Body of pancreas (tissue), 4 donors: ENCODE data around the gene RSRC2. TPM values are rescaled to one million over a fixed set of nuclear protein-coding genes. Genes with fewer than 3 reads are reported as not detected.
A peak's percentile ranks its signal among the peaks of the same experiment; 100 is the strongest.

Source experiments
- ATAC-seq: fragments of 150-250 bp; one replicate; pipeline ENCODE4 v1.9.1; 2016
- DNase-seq, 4 donors: peaks; one replicate each; pipeline ENCODE4 v3.0.0-alpha.2; 2019
- H3K27ac ChIP-seq, 4 donors: fragments of 200-600 bp; sonication (generic); 1 replicate in 3 of 4; 2 replicates in 1 of 4; pipeline versions ENCODE4 v1.5.1 to v1.6.1; 2016 to 2019; ENCODE audit warnings: mild to moderate bottlenecking in 1 of 4, mixed read lengths in 1 of 4, moderate library complexity in 1 of 4
- H3K27me3 ChIP-seq, 2 donors: fragments of 200-600 bp; sonication (generic); one replicate each; pipeline ENCODE4 v1.6.0; 2016; ENCODE audit warnings: mild to moderate bottlenecking in 1 of 2
- H3K36me3 ChIP-seq, 2 donors: fragments of 200-600 bp; sonication (generic); replicated peaks in 1 of 2; 2 replicates each; pipeline ENCODE4 v1.5.1; 2016; ENCODE audit warnings: low read depth in 2 of 2; ENCODE audit not compliant: insufficient read depth in 1 of 2
- H3K4me1 ChIP-seq: fragments of 200-600 bp; sonication (generic); one replicate; pipeline ENCODE4 v1.6.0; 2016
- H3K4me3 ChIP-seq, 2 donors: fragments of 200-600 bp; sonication (generic); 1 replicate in 1 of 2; 2 replicates in 1 of 2; pipeline ENCODE4 v1.5.1; 2016 to 2019
- H3K9me3 ChIP-seq, 3 donors: fragments of 200-600 bp; sonication (generic); 1 replicate in 2 of 3; 2 replicates in 1 of 3; pipeline ENCODE4 v1.5.1; 2016
- POLR2A ChIP-seq, 3 donors: fragments of 450-650 bp; IDR thresholded peaks; one replicate each; pipeline ENCODE4 v1.6.1; 2016; ENCODE audit warnings: antibody characterized with exemption in 3 of 3, mild to moderate bottlenecking in 2 of 3
- WGBS, 2 donors: methylation state at CpG; one replicate each; pipeline ENCODE4 v1.1.5; 2017; 5-methylcytosine and 5-hydroxymethylcytosine counted together
- intact Hi-C: fragments of 100-400 bp; cut with DNase I; formaldehyde crosslinking; loops from one replicate; pipeline ENCODE4 v1.15.1; 2023
- total RNA-seq, 2 donors: library from RNA; depleted of rRNA; stranded (reverse); fragments of >200 nt; gene quantifications; one replicate each; pipeline ENCODE4 v1.1.0, GENCODE V29; 2016
- TF ChIP-seq, protein P1 (sequence below), 7 experiments: fragments of 450-650 bp in 4 of 7; fragments of 200-600 bp in 3 of 7; sonication (generic) in 3 of 7; IDR thresholded peaks; one replicate each; pipeline ENCODE4 v1.5.1; 2016 to 2019; ENCODE audit warnings: antibody characterized with exemption in 7 of 7

The RSRC2 gene
- total RNA-seq, 2 donors from 2014 or later = 50.8 to 113 TPM

DNA sequence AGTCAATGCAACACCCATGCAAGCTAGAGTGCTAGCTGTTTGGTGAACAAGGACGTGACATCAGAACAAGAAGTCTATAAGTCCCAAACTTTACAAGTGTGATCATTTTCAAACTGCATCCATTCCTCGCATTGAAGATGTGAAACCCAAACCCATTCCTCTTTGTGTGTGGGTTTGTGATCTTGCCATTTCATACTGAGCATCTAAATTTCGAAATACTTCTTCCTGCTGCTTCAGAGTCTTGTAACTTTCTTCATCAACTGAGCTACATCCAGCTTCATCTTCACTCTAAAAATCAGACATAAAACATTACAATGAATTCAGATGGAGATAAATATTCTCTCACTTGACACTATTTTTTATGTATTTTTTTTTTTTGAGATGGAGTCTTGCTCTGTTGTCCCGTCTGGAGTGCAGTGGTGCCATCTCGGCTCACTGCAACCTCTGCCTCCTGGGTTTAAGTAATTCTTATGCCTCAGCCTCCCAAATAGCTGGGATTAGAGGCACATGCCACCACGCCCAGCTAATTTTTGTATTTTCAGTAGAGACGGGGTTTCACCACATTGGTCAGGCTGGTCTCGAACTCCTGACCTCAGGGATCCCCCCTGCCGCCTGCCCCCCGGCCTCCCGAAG is 21.2 kb downstream of the RSRC2 start:
- no peak for DNase-seq
- intact Hi-C loops = no loop called here
- no peak overlapping the region for H3K27ac ChIP-seq
- H3K4me1 ChIP-seq = peaks cover 6% of the 10 kb centered on the region
- peaks cover 36 to 56% of the 10 kb centered on the region in 2 donors for H3K36me3 ChIP-seq
- WGBS, 2 donors = 80 to 86% methylated on average over 11 of the region's 11 CpGs
- no peaks in the 10 kb centered on the region for H3K9me3 ChIP-seq
- H3K27me3 ChIP-seq = no peaks in the 10 kb centered on the region
- TF ChIP-seq POLR2A (IDR thresholded peaks at IDR 0.05) = no peak
- TF ChIP-seq, protein P1, sequence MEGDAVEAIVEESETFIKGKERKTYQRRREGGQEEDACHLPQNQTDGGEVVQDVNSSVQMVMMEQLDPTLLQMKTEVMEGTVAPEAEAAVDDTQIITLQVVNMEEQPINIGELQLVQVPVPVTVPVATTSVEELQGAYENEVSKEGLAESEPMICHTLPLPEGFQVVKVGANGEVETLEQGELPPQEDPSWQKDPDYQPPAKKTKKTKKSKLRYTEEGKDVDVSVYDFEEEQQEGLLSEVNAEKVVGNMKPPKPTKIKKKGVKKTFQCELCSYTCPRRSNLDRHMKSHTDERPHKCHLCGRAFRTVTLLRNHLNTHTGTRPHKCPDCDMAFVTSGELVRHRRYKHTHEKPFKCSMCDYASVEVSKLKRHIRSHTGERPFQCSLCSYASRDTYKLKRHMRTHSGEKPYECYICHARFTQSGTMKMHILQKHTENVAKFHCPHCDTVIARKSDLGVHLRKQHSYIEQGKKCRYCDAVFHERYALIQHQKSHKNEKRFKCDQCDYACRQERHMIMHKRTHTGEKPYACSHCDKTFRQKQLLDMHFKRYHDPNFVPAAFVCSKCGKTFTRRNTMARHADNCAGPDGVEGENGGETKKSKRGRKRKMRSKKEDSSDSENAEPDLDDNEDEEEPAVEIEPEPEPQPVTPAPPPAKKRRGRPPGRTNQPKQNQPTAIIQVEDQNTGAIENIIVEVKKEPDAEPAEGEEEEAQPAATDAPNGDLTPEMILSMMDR (IDR thresholded peaks at IDR 0.05) = no peak
- no peak overlapping the region for H3K4me3 ChIP-seq
- no peak for ATAC-seq

- no peak for ATAC-seq
- no peak for DNase-seq
- peaks cover 13% of the 10 kb centered on the region for H3K4me1 ChIP-seq
- H3K4me3 ChIP-seq = no peak overlapping the region
- no peaks in the 10 kb centered on the region for H3K9me3 ChIP-seq
- 80 to 90% methylated on average over 6 of the region's 6 CpGs for WGBS, 2 donors
- H3K27ac ChIP-seq = no peak overlapping the region
- H3K27me3 ChIP-seq = no peaks in the 10 kb centered on the region
- TF ChIP-seq, protein P1 (IDR thresholded peaks at IDR 0.05) = no peak
- TF ChIP-seq POLR2A (IDR thresholded peaks at IDR 0.05) = no peak
- peaks cover 26 to 47% of the 10 kb centered on the region in 2 donors for H3K36me3 ChIP-seq
- intact Hi-C loops = no loop called here
Observed at GRCh38 chr12:122503783-122504590, 22.7 kb downstream of the RSRC2 start.

DNA sequence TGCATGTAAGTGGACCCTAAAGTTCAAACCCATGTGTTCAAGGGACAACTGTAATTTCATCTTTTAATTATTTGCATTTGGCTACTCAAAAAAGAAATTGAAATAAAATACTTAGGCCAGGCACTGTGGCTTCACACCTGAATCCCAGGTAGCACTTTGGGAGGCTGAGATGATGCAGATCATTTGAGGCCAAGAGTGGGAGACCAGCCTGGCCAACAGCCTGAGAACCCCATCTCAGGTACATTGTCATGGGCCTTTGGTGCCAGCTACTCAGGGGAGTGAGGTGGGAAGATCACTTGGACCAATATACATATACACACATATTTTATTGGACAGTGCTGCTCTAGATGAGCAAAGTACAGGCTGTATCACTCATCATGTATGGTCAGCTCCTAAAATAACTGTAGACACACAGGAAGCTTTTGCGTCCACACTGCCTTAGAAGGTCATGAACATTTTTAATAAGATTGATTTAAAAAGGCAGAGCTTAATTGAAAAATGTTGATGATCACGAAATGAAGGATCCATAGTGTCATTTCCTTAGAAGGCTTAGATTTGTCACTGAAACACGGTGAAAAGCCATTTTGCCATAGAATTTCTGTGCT is 23.5 kb downstream of the RSRC2 start:
- TF ChIP-seq POLR2A (IDR thresholded peaks at IDR 0.05) = no peak
- TF ChIP-seq, protein P1 (IDR thresholded peaks at IDR 0.05) = no peak
- no peak overlapping the region for H3K27ac ChIP-seq
- peaks cover 20% of the 10 kb centered on the region for H3K4me1 ChIP-seq
- no peak for DNase-seq
- H3K36me3 ChIP-seq = peaks cover 22 to 40% of the 10 kb centered on the region in 2 donors
- H3K9me3 ChIP-seq = no peaks in the 10 kb centered on the region
- no peak for ATAC-seq
- 87 to 89% methylated on average over 3 of the region's 3 CpGs for WGBS, 2 donors
- intact Hi-C loops = no loop called here
- no peaks in the 10 kb centered on the region for H3K27me3 ChIP-seq
- H3K4me3 ChIP-seq = no peak overlapping the region

DNA sequence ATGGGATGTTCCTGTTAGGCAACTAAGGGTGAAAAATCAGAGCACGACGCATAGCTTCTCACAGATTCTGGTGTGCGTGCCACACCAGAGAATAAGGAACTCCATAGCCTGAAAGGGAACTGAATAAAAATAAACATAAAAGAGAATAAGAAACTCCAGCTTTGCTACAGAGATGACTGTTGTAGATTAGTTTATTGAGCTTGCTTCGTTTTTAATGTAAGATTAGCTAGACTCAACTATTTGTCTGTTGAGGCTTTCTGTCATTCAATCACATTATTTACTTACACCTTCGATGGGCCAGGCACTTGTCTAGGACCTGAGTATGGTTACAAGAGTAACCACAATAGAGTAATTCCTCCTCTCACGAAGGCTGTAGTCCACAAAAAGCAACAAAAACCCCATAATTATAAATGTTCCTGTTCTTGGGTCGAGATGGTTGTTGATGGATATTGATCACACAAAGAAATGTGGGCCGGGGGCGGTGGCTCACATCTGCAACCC is 25.2 kb downstream of the RSRC2 start:
- H3K9me3 ChIP-seq = no peaks in the 10 kb centered on the region
- no peak for ATAC-seq
- WGBS, 2 donors = 74 to 81% methylated on average over 9 of the region's 9 CpGs
- no peak for DNase-seq
- peaks cover 5 to 24% of the 10 kb centered on the region in 2 donors for H3K36me3 ChIP-seq
- H3K27ac ChIP-seq = peak overlapping the region in 3 of 4 donors; percentile 93 to 99 (median 99)
- H3K4me3 ChIP-seq = no peak overlapping the region
- no peaks in the 10 kb centered on the region for H3K27me3 ChIP-seq
- no peak for TF ChIP-seq POLR2A (IDR thresholded peaks at IDR 0.05)
- TF ChIP-seq, protein P1 (IDR thresholded peaks at IDR 0.05) = no peak
- intact Hi-C loops = no loop called here
- peaks cover 31% of the 10 kb centered on the region for H3K4me1 ChIP-seq
